Measurements from ENCODE around the gene ITGA5. TPM values are rescaled to one million over a fixed set of nuclear protein-coding genes. Genes with fewer than 3 reads are reported as not detected.

The ITGA5 gene
- total and polyA plus RNA-seq, 9 of the 15 experiments (the other 6 are each of a cell fraction or from before 2014, with no cell fraction given) = 9.1 to 82.1 (median 47.4) TPM

- peak; percentile 79 to 88 (median 84) for TF ChIP-seq CTCF (IDR thresholded peaks at IDR 0.05 in 2 of 3, conservative IDR thresholded peaks at IDR 0.05 in 1 of 3; ENCODE audit: insufficient read depth in 2 of 3, low read depth in 1 of 3, low read length in 3 of 3)
- TF ChIP-seq CHD4 (IDR thresholded peaks at IDR 0.05; ENCODE audit: insufficient read depth, insufficient replicate concordance, low read depth, low read length, poor library complexity, severe bottlenecking) = no peak
- TF ChIP-seq POLR2A (conservative IDR thresholded peaks at IDR 0.05) = 0 out of 2 replicates have a peak, but pooled peaks have one; percentile 29
- TF ChIP-seq ZNF444 (CRISPR knock-in tag; IDR thresholded peaks at IDR 0.05) = no peak
- TF ChIP-seq ZFP36 (IDR thresholded peaks at IDR 0.05; ENCODE audit: low read depth, low read length, partially characterized antibody) = peak; percentile 72
- TF ChIP-seq CBX3 (IDR thresholded peaks at IDR 0.05; ENCODE audit: borderline replicate concordance in 1 of 2, low read length in 2 of 2) = peak in 1 of 2 experiments; percentile 93; a peak in 2 of 3 replicates
- no peak for TF ChIP-seq SAFB (IDR thresholded peaks at IDR 0.05; ENCODE audit: borderline replicate concordance, low read depth, low read length)
- TF ChIP-seq HMG20B (CRISPR knock-in tag; IDR thresholded peaks at IDR 0.05) = 0 out of 2 replicates have a peak, but pooled peaks have one; percentile 54
- TF ChIP-seq MYNN (IDR thresholded peaks at IDR 0.05) = 0 out of 2 replicates have a peak, but pooled peaks have one; percentile 29
- TF ChIP-seq MYNN (CRISPR knock-in tag; IDR thresholded peaks at IDR 0.05) = no peak
- TF ChIP-seq CHD2 (IDR thresholded peaks at IDR 0.05; ENCODE audit: low read depth, low read length) = no peak
- no peak for TF ChIP-seq ZNF445 (CRISPR knock-in tag; IDR thresholded peaks at IDR 0.05; ENCODE audit: low read depth)
- no peak for TF ChIP-seq SAP30 (IDR thresholded peaks at IDR 0.05; ENCODE audit: borderline replicate concordance, insufficient read depth, low read depth, low read length, poor library complexity, severe bottlenecking)
- 0 out of 2 replicates have a peak, but pooled peaks have one; percentile 52 for TF ChIP-seq MECOM (CRISPR knock-in tag; IDR thresholded peaks at IDR 0.05)
- TF ChIP-seq MCM3 (IDR thresholded peaks at IDR 0.05) = no peak
- TF ChIP-seq TRIM24 (IDR thresholded peaks at IDR 0.05) = peak in 1 of 2 experiments; percentile 45; a peak in 1 of 4 replicates
- TF ChIP-seq FOXM1 (IDR thresholded peaks at IDR 0.05; ENCODE audit: low read depth) = peak; percentile 29; the same call in 1 of the 2 replicates
- TF ChIP-seq FOXM1 (CRISPR knock-in tag; IDR thresholded peaks at IDR 0.05; ENCODE audit: low read depth) = no peak
- peak; percentile 39; the same call in 1 of the 2 replicates for TF ChIP-seq KAT7 (CRISPR knock-in tag; IDR thresholded peaks at IDR 0.05; ENCODE audit: borderline replicate concordance)
- TF ChIP-seq ATF7 (IDR thresholded peaks at IDR 0.05) = 0 out of 2 replicates have a peak, but pooled peaks have one; percentile 27
- peak; percentile 55; the same call in 1 of the 2 replicates for TF ChIP-seq CC2D1A (IDR thresholded peaks at IDR 0.05)
- no peak for TF ChIP-seq THRA (IDR thresholded peaks at IDR 0.05)
- TF ChIP-seq ARID1B (IDR thresholded peaks at IDR 0.05) = 0 out of 2 replicates have a peak, but pooled peaks have one; percentile 8
- TF ChIP-seq CEBPG (CRISPR knock-in tag; IDR thresholded peaks at IDR 0.05) = no peak
- no peak for TF ChIP-seq CEBPG (tag; conservative IDR thresholded peaks at IDR 0.05 in 1 of 2, IDR thresholded peaks at IDR 0.05 in 1 of 2)
- no peak for TF ChIP-seq ILF3 (IDR thresholded peaks at IDR 0.05; ENCODE audit: borderline replicate concordance)
- TF ChIP-seq BCOR (IDR thresholded peaks at IDR 0.05) = peak; percentile 97
- peak; percentile 53; the same call in 1 of the 2 replicates for TF ChIP-seq MTA3 (IDR thresholded peaks at IDR 0.05; ENCODE audit: borderline replicate concordance)
Measured at GRCh38 chr12:54394281-54394719, 24.8 kb downstream of the ITGA5 start (continued).
